MM.1S (cell line): ENCODE data around the gene TSPAN1.

Experiments
- EZH2 ChIP-seq: fragments of 300-600 bp; sonication (generic); optimal IDR thresholded peaks from 2 replicates; pipeline ENCODE3; 2017; ENCODE audit warnings: low read depth, mild to moderate bottlenecking, antibody characterized with exemption, low read length, mixed read lengths
- TF ChIP-seq, protein P1 (sequence below): fragments of 300-600 bp; sonication (generic); IDR thresholded peaks from 2 replicates; pipeline ENCODE4 v1.5.1; 2016; ENCODE audit warnings: antibody characterized with exemption, low read length, mixed read lengths

DNA sequence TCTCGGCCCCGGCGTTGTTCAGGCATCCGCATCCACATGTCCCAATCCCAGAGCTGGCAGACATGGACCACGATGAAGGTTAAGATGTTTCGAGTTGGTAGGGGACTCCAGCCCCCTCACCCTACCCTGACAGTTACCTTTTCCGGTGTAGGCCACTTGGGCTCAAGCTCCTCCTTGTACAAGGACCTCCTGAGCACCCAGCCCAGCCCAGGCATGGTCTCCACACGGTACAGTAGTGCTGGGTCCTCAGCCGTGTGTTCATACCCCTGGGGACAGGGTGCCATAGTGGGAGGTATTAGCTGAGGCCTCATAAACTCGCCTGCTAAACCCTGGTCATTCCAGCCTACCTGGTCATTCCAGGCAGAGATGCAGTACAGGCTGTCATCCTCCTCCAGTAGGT, 17.3 kb downstream of the TSPAN1 start:
- TF ChIP-seq EZH2: no peak
- TF ChIP-seq, protein P1, sequence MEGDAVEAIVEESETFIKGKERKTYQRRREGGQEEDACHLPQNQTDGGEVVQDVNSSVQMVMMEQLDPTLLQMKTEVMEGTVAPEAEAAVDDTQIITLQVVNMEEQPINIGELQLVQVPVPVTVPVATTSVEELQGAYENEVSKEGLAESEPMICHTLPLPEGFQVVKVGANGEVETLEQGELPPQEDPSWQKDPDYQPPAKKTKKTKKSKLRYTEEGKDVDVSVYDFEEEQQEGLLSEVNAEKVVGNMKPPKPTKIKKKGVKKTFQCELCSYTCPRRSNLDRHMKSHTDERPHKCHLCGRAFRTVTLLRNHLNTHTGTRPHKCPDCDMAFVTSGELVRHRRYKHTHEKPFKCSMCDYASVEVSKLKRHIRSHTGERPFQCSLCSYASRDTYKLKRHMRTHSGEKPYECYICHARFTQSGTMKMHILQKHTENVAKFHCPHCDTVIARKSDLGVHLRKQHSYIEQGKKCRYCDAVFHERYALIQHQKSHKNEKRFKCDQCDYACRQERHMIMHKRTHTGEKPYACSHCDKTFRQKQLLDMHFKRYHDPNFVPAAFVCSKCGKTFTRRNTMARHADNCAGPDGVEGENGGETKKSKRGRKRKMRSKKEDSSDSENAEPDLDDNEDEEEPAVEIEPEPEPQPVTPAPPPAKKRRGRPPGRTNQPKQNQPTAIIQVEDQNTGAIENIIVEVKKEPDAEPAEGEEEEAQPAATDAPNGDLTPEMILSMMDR: no peak
